ENCODE data around the gene SERPINI1. TPM values are rescaled to one million over a fixed set of nuclear protein-coding genes. Genes with fewer than 3 reads are reported as not detected.
A peak's percentile ranks its signal among the peaks of the same experiment; 100 is the strongest.
"Not testable (repeated sequence)": the region's sequence is repeated elsewhere in the genome, so short reads cannot be mapped to it uniquely, and the experiment has no call there.

The SERPINI1 gene
- polyA plus RNA-seq, 5 donors = 9.9 to 17.6 (median 15.9) TPM

- no peak for DNase-seq
Measured at GRCh38 chr3:167780214-167780883, 44.8 kb downstream of the SERPINI1 start.

- DNase-seq = no peak
Measured at GRCh38 chr3:167783781-167784180, 48.3 kb downstream of the SERPINI1 start.

GRCh38 chr3:167785790-167786189 lies 50.3 kb downstream of the SERPINI1 start:
- no peak for DNase-seq

- no peak for DNase-seq
Measured at GRCh38 chr3:167787440-167787839, 51.9 kb downstream of the SERPINI1 start.

- no peak for DNase-seq
Measured at GRCh38 chr3:167798443-167798842, 62.9 kb downstream of the SERPINI1 start.

GRCh38 chr3:167808910-167809309 lies 73.4 kb downstream of the SERPINI1 start:
- DNase-seq = no peak

- no peak for DNase-seq
Measured at GRCh38 chr3:167810236-167810635, 74.7 kb downstream of the SERPINI1 start.

- DNase-seq = no peak
Measured at GRCh38 chr3:167811031-167811430, 75.5 kb downstream of the SERPINI1 start.

- no peak for DNase-seq
Measured at GRCh38 chr3:167813169-167814123, 77.9 kb downstream of the SERPINI1 start.

GRCh38 chr3:167814441-167814951 lies 79.0 kb downstream of the SERPINI1 start:
- peak; percentile 28 to 29 for DNase-seq

GRCh38 chr3:167816953-167817352 lies 81.4 kb downstream of the SERPINI1 start:
- DNase-seq = no peak

GRCh38 chr3:167820102-167820865 lies 84.8 kb downstream of the SERPINI1 start:
- DNase-seq = no peak

- no peak for DNase-seq
Measured at GRCh38 chr3:167821248-167821805, 85.8 kb downstream of the SERPINI1 start.

- no peak for DNase-seq
Measured at GRCh38 chr3:167823738-167824137, 88.2 kb downstream of the SERPINI1 start.

GRCh38 chr3:167827588-167827987 lies 92.1 kb downstream of the SERPINI1 start:
- DNase-seq = not testable (repeated sequence)

GRCh38 chr3:167829071-167829470 lies 93.5 kb downstream of the SERPINI1 start:
- no peak for DNase-seq

- no peak for DNase-seq
Measured at GRCh38 chr3:167830007-167830406, 94.5 kb downstream of the SERPINI1 start.

GRCh38 chr3:167835359-167835758 lies 99.8 kb downstream of the SERPINI1 start:
- no peak for DNase-seq

- no peak for DNase-seq
Measured at GRCh38 chr3:167835953-167836352, 100.4 kb downstream of the SERPINI1 start.

GRCh38 chr3:167837466-167837865 lies 101.9 kb downstream of the SERPINI1 start:
- no peak for DNase-seq

GRCh38 chr3:167839460-167840134 lies 104.1 kb downstream of the SERPINI1 start:
- DNase-seq = no peak
